Gastroesophageal sphincter (tissue), 3 donors: ENCODE measurements around the gene NOL3.

Experiments used
- CTCF ChIP-seq, 4 experiments: fragments of 200-600 bp in 2 of 4; fragments of 450-650 bp in 2 of 4; sonication (generic) in 1 of 4; IDR thresholded peaks; one replicate each; pipeline ENCODE4 v1.5.1; 2017 to 2019; ENCODE audit warnings: antibody characterized with exemption in 4 of 4, mild to moderate bottlenecking in 2 of 4, moderate library complexity in 2 of 4
- EP300 ChIP-seq: sonication (generic); formaldehyde crosslinking; IDR thresholded peaks from one replicate; pipeline ENCODE4 v1.6.1; 2017; ENCODE audit warnings: antibody characterized with exemption, mild to moderate bottlenecking
- POLR2A ChIP-seq, 2 donors: fragments of 450-650 bp; IDR thresholded peaks; one replicate each; pipeline ENCODE4 v1.6.1; 2017; ENCODE audit warnings: antibody characterized with exemption in 2 of 2, mild to moderate bottlenecking in 2 of 2, moderate library complexity in 1 of 2
- POLR2AphosphoS5 ChIP-seq: sonication (generic); formaldehyde crosslinking; IDR thresholded peaks from one replicate; pipeline ENCODE4 v1.6.1; 2017; ENCODE audit warnings: antibody characterized with exemption

- TF ChIP-seq CTCF (IDR thresholded peaks at IDR 0.05) (no peak), POLR2AphosphoS5 (no peak), POLR2A (IDR thresholded peaks at IDR 0.05) (no peak), EP300 (no peak)
These were observed 17.0 kb downstream of the NOL3 start for GRCh38 chr16:67187175-67187890.
